Mucosa of descending colon (tissue), 3 donors: ENCODE measurements around the gene SAMD1. TPM values are rescaled to one million over a fixed set of nuclear protein-coding genes. Genes with fewer than 3 reads are reported as not detected.

Experiments
- ATAC-seq: fragments of 200-7000 bp; cut with Tn5 transposase; one replicate; pipeline ENCODE4 v1.9.1; 2020; ENCODE audit warnings: mild to moderate bottlenecking, moderate library complexity
- DNase-seq, 3 donors: peaks; one replicate each; pipeline ENCODE4 v3.0.0-alpha.2; 2020
- H3K36me3 ChIP-seq: fragments of 200-600 bp; one replicate; pipeline ENCODE4 v1.8.0; 2021; ENCODE audit warnings: low read depth, mild to moderate bottlenecking
- H3K4me1 ChIP-seq: fragments of 200-600 bp; one replicate; pipeline ENCODE4 v1.8.0; 2021; ENCODE audit warnings: low read depth, mild to moderate bottlenecking
- H3K4me3 ChIP-seq: fragments of 200-600 bp; one replicate; pipeline ENCODE4 v1.8.0; 2021; ENCODE audit warnings: mild to moderate bottlenecking
- H3K9me3 ChIP-seq: fragments of 200-600 bp; one replicate; pipeline ENCODE4 v1.8.0; 2021; ENCODE audit warnings: mild to moderate bottlenecking
- intact Hi-C, 2 donors: fragments of 100-400 bp; cut with DNase I in 1 of 2; cut with micrococcal nuclease in 1 of 2; formaldehyde crosslinking; loops; one replicate each; pipeline versions ENCODE4 v1.11.0 to v1.11.1; 2022; cut with DNase I, micrococcal nuclease
- total RNA-seq, 3 donors: library from RNA; stranded (reverse); fragmentation: NEBNext Ultra II Directional in 2 of 3; extraction: Animal tissue kit (Norgen Biotek cat#: 25700) in 2 of 3; gene quantifications; one replicate each; pipeline versions ENCODE4 v1.2.1 to v1.2.4, GENCODE V29; 2021 to 2023
- TF ChIP-seq, protein P1 (sequence below): fragments of 200-600 bp; IDR thresholded peaks from one replicate; pipeline ENCODE4 v1.8.0; 2022; ENCODE audit warnings: antibody characterized with exemption, mild to moderate bottlenecking
- donor health status: DM: no; HTN: no; CAD: no; lungs with moderate emphysema.
- donor health status: DM: no; HTN: no; CAD: no.
- donor health status: DM: no; HTN: yes; CAD: no.

Gene SAMD1
- total RNA-seq, 3 donors from 2014 or later: 39.8 to 61.8 (median 49.6) TPM

GRCh38 chr19:14135355-14135754 lies 44.8 kb upstream of the SAMD1 start:
- ATAC-seq (no peak), DNase-seq (no peak)
- H3K4me3 ChIP-seq: no peak overlapping the region
- no peaks in the 10 kb centered on the region for H3K9me3 ChIP-seq
- TF ChIP-seq, protein P1, sequence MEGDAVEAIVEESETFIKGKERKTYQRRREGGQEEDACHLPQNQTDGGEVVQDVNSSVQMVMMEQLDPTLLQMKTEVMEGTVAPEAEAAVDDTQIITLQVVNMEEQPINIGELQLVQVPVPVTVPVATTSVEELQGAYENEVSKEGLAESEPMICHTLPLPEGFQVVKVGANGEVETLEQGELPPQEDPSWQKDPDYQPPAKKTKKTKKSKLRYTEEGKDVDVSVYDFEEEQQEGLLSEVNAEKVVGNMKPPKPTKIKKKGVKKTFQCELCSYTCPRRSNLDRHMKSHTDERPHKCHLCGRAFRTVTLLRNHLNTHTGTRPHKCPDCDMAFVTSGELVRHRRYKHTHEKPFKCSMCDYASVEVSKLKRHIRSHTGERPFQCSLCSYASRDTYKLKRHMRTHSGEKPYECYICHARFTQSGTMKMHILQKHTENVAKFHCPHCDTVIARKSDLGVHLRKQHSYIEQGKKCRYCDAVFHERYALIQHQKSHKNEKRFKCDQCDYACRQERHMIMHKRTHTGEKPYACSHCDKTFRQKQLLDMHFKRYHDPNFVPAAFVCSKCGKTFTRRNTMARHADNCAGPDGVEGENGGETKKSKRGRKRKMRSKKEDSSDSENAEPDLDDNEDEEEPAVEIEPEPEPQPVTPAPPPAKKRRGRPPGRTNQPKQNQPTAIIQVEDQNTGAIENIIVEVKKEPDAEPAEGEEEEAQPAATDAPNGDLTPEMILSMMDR: no peak
- intact Hi-C loops: no loop called here
- peaks cover 16% of the 10 kb centered on the region for H3K4me1 ChIP-seq
- H3K36me3 ChIP-seq: no peaks in the 10 kb centered on the region

GRCh38 chr19:14127929-14128509 lies 37.5 kb upstream of the SAMD1 start:
- intact Hi-C loops: no loop called here
- H3K36me3 ChIP-seq: no peaks in the 10 kb centered on the region
- TF ChIP-seq, protein P1: no peak
- no peaks in the 10 kb centered on the region for H3K9me3 ChIP-seq
- ATAC-seq (peak; percentile 32), DNase-seq (no peak)
- no peaks in the 10 kb centered on the region for H3K4me1 ChIP-seq
- no peak overlapping the region for H3K4me3 ChIP-seq

- ATAC-seq (peak; percentile 43), DNase-seq (no peak)
- H3K9me3 ChIP-seq: no peaks in the 10 kb centered on the region
- H3K4me1 ChIP-seq: no peaks in the 10 kb centered on the region
- TF ChIP-seq, protein P1: no peak
- intact Hi-C loops: no loop called here
- H3K4me3 ChIP-seq: no peak overlapping the region
- no peaks in the 10 kb centered on the region for H3K36me3 ChIP-seq
Measured at GRCh38 chr19:14127176-14127575, 36.6 kb upstream of the SAMD1 start.

- Histone ChIP-seq H3K36me3 (no peaks in the 10 kb centered on the region), H3K4me1 (peaks cover 14% of the 10 kb centered on the region)
Measured at GRCh38 chr19:14122924-14123323, 32.4 kb upstream of the SAMD1 start.

GRCh38 chr19:14120497-14120780 lies 29.9 kb upstream of the SAMD1 start:
- TF ChIP-seq, protein P1: no peak
- H3K9me3 ChIP-seq: no peaks in the 10 kb centered on the region
- no peak for DNase-seq
- H3K4me3 ChIP-seq: no peak overlapping the region
- peaks cover 23% of the 10 kb centered on the region for H3K4me1 ChIP-seq
- intact Hi-C loops: no loop called here
- no peak for ATAC-seq
- no peaks in the 10 kb centered on the region for H3K36me3 ChIP-seq

More at GRCh38 chr19:14122924-14123323, 32.4 kb upstream of the SAMD1 start:
- TF ChIP-seq, protein P1: no peak
- intact Hi-C loops: no loop called here
- no peak for ATAC-seq
- Histone ChIP-seq H3K4me3 (no peak overlapping the region), H3K9me3 (no peaks in the 10 kb centered on the region)
- no peak for DNase-seq
